GM21360 (cell line): ENCODE data around the gene SMIM27.
A peak's percentile ranks its signal among the peaks of the same experiment; 100 is the strongest.

ENCODE experiments used
- ATAC-seq: cut with Tn5 transposase; IDR thresholded peaks from one replicate; pipeline ENCODE4 v1.9.1; 2021; ENCODE audit warnings: mild to moderate bottlenecking, moderate library complexity; ENCODE audit not compliant: unreplicated experiment

The SMIM27 gene

DNA sequence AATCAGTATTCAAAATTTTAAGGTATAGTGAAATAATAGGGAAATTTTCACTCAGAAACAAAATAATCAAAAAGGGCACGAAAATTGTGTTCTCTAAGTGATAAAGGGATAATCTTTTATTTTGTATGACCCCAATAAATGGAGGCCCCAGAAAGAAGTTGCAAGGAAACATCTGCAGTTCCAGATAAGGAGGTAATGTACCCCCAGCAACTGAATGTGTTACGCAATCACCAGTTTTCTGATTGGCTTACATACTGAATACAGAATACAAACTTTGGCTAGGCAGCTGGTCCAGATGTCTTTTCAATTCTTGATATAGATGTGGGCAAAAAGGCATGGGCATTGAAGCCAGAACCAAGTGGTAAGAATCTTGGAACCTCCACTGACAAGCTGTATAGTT is 2.0 kb downstream of the SMIM27 start:
- no peak for ATAC-seq

DNA sequence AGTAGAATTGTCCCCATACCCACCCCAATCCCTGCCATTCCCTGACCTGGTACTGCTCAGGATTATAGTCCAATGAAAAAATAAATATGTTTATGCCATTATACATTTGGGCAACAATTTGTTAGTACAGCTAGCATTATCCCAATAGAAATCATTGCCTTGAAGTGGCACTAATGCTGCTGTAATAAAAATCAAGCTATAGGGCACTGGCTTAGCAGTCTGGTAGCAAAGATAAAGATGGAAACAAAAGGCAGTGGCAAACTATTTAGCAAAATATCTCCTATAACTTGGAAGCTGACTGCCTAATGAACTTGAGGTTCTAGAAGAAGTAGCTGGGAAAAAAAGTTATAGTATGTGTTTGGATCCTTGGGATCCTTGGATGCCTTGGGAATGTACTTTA is 2.5 kb downstream of the SMIM27 start:
- no peak for ATAC-seq

DNA sequence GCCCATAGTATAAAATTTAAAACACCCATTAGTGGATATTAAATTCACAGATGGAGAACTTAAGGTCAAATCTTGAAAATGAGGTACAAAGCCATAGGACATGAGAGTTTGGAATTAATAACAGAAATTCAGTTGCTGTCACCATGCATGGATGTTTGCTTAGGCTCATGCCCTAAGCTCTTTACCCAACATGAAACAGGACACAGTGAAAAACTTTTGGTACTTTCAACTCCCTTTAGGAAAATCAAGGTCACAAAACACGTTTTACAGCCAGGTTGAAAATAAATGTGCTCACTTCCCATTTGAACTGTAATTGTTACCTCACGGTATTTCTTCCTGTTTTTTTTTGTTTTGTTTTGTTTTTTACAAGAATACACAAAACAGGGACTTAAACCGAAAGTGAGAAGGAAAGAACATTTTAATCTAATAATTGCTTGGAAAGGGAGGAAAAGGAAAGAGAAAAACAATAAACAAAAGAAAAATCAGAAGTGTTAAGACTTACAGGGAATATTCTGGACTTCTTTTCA is 6.3 kb downstream of the SMIM27 start:
- ATAC-seq, result no peak

DNA sequence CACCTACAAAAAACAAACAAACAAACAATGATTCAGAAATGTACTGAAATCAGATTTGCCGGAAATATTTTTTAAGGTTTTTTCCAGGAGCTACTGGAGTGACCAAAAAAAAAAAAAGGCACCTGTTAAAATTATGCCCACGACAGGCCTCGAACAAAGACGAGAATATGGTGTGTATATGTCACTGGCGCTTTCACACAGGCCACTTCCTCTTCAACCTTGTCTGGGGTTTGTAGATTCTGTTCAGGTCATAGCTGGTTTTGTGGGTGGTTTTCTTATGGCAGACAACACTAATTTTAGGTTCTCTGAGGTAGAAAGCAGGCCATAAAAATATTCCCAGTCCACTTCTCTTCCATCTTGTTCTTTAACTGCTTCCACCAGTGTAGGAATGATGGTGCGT is 13.8 kb downstream of the SMIM27 start:
- no peak for ATAC-seq

DNA sequence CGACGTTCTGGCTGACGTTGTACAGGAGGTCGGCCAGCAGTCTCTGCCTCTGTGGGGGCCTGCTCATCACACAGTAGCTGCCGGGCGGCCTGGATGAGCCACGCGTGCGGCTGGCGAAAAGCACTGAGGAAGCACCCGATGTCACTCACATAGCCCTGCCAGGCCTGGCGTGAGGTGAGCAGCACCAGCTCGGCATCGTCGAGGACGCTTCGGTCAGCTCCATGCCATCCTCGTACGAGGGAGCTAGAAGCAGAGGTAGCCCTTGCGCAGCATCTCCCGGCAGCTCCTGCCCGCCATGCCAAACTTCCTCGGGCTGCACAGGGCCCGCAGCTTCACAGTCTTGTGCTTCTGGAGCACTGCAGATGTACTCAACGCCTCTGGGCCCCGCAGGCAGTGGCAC is 14.6 kb downstream of the SMIM27 start:
- no peak for ATAC-seq

DNA sequence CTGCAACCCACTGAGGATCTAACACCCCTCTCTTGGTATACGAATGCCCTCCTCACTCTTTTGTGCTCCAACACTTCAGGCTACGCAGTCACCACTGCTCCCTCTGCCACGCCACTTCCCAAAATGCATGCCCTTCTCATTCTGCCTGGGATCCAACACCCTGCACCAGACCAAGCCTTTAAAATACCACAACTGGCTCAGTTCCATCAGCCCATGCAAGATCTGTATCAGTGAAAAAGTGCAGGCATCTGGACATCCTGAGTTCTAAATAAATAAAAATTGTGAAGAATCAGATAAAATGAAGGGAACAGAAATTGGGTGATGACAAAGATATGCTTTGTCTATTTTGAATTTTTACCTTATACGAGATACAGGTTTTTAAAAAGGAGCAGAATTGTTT is 18.1 kb downstream of the SMIM27 start:
- ATAC-seq, result no peak

DNA sequence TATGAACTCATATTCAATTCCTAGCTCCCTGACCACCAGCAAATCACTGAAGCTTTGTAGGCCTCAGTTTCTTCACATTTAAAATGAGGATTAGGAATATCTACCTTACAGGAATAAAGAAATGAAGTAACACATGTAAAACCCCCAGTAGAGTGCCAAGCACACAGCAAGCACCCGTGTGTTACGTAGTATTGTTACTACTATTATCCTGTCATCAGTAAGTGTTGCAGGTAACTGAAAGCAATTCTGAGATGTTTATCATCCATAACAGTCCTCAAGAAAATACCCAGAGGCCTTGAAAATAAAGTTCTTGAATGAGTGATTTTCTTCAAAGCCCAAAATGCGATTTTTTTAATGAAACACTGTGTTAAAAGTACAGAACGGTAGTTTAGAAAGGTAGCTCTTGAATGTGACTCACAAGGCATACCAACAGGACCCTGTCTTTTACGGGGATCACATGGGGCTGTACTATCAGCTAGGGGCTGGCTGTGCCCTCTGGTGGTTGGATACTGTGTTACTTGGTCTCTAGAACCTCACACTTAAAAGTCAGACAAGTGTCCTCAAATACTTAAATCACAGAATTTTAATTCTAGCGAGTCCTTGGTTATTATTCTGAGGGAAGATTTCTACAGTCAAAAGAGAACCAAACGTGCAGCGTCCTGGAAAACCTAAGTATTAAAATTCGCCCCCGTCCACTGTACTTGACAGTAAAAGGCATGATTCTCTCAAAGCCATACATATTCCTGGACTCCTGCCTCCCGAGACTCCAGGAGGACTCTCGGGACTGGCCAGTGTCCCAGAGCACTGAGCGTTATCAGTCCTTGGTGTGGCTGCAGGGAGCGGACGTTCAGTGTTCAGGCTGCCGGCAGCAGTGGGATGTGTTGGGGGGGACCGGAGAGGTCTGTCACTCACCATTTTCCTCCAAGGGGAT is 20.1 kb downstream of the SMIM27 start:
- ATAC-seq, result peak; percentile 89

DNA sequence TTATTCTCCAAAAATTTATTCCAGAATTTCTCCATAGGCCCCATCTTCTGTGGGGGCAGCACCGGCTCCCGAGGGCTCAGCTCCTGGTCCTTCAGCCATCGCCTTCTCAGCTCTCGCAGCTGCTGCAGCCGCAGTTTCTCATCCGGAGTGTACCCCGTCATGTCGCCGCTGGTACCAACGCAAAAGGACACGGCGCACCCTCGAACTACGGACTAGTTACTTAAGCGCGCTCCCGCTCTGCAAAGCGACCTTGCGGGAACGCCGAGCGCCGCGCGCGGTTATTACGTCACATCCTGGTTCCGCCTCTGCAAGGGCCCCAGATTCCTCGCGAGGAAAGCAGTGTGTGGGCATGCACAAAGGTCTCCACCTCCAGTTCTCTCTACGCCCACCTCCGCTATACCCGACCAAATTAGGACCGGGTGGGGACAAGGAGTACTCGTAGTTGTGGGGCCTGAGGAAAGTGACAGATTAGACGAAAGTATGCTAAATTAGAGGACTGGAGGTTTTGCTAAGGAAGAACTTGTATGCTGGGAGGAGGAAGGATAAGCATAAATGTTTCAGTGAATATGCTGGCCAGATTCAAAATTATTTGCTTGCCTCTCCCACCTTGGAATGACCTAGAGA is 20.9 kb downstream of the SMIM27 start, which contains the start of gene NDUFB6:
NDUFB6 (minus strand) TSS at position 260 of the 624 bp plus-strand sequence; CDS start at position 161, 99 bp downstream.
- peak; percentile 82 for ATAC-seq

DNA sequence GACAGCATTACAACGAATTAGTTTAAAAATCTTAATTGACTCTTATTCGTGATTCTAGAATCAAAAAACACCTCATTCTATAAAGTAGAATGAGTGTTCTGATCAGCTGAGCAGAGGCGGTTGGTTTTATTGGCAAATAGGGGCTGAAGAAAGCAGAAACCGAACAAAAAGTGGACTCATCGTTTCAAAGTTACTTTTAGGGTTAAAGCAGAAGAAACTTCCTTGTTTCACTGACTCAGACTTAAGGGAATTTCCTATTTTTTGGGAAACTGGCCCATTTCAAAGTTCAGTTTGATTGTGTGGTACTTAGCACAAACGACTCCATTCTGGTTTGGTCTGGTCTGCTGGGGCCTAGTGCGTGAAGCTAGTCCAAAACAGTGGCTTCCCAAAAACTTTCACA is 21.7 kb downstream of the SMIM27 start:
- ATAC-seq, result no peak

- ATAC-seq, result no peak
These were observed 22.7 kb downstream of the SMIM27 start for GRCh38 chr9:32574858-32575257.

DNA sequence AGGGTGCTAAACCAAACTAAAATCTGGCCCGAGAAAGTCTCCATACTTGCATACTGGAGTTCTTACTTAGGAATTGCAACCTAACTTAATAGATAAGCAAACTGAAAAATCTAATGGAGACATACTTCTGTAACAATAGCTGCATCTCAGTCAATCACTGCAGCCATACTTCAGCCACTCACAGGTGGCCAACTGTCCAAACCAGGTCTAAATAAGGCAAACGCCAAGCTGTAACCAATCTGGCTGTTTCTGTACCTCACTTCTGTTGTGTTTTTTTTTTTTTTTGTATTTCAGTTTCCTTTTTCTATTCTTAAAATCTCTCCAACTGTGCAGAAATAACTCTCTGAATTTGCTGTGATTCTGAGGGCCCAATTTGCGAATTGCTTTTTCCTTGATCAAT is 25.2 kb downstream of the SMIM27 start:
- no peak for ATAC-seq

DNA sequence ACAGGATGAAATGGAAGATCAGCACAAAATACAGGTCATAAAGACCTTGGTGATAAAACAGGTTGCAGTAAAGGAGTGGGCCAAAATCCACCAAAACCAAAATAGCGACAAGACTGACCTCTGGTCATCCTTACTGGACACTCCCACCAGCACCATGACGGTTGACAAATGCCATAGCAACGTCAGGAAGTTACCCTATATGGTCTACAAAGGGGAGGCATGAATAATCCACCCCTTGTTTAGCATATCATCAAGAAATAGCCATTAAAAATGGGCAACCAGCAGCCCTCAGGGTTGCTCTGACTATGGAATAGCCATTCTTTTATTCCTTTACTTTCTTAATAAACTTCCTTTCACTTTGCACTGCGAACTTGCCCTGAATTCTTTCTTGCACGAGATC is 26.8 kb downstream of the SMIM27 start:
- ATAC-seq, result no peak

DNA sequence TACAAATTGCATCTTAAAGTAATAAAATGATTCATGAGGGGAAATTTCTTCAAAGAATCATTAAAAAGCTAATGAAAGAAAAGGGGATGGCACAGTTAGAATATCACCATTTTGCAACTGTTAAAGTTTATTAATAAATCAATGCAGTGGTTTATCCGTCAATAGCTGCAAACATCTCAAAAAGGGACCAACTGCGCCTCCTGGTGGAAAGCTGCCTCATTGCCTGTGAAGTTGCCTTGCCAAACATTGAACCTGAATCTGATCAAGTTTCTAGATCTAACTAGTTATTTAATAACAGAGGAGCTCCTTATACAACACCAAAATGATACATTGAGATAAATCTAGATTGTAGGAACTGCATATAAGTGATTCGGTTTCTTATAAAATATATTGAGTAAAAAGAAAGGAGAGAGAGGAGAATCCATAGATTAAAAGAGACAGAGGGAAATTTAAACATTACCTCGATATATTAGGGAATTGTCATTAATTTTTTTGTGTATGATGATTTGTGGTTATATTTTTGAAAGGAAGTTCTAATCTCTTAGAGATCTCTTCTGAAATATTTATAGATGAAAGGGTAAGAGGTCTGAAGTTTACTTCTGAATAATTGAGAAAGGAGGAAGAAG is 27.7 kb downstream of the SMIM27 start:
- ATAC-seq, result peak; percentile 46

- no peak for ATAC-seq
These were observed 28.6 kb downstream of the SMIM27 start for GRCh38 chr9:32580631-32581300.

DNA sequence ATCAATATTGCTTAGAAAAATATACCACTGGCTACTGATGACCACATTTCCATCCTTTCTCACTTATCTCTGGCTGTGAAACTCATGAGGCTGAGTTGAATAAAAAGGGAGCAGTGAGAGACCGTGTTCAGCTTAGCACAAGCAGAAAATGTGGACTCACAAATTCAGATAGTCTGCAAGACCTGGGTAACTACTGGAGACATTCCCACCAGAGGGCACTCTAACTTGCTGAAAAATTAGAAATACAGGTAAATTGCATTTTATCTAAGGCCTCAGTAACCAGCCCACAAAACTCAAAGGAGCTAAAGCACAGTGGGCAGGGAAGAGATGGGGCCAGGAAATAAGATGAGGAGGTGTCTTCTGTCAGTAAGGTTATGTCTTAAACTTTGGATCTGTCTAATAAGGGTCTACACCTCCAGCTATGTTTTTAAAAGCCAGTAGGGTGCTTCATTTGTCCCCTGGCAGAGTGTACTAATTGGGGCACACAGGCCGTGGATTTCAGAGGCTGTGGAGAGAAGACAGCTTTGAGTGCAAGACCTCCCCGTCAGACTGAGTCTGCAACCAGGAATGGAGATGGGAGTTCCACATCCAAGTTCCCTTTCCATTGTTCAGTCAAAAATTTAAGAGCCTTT is 29.5 kb downstream of the SMIM27 start:
- ATAC-seq, result no peak

DNA sequence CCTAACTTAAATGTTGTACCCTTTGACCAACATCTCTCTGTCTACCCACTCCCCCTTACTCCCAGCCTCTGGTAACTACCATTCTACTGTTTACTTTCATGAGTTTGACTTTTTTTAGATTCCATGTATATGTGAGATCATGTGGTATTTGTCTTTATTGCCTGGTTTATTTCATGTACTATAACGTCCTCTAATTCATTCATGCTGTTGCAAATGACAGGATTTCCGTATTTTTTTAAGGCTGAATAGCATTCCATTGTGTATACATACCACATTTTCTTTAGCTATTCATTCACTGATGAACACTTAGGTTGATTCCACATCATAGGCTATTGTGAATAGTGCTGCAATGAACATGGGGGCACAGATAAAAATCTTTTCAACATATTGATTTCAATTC is 32.7 kb downstream of the SMIM27 start:
- no peak for ATAC-seq

DNA sequence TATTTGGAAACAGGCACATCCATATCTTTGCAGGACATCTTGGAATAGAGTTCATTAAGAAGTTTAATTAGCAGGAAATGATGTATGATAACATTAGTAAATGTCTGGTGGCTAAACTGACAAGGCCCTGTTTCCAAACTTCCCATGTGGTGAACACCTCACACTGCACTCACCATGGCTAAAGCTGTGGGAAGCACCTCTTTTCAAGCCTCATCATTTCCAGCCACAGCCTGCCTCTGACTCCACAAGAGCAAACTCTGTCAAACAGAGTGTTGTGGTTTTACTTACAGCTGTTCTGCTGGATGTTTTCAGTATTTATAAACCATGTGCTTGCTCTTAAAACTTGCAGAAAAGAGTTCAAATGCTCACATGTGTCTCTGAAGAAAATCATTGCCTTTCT is 35.8 kb downstream of the SMIM27 start:
- no peak for ATAC-seq

GRCh38 chr9:32589083-32589723 is 37.1 kb downstream of the SMIM27 start:
- peak; percentile 75 for ATAC-seq

- no peak for ATAC-seq
These were observed 38.3 kb downstream of the SMIM27 start for GRCh38 chr9:32590476-32590875.

- no peak for ATAC-seq
These were observed 38.8 kb downstream of the SMIM27 start for GRCh38 chr9:32590898-32591297.
